ENCODE results near the gene ARL11.

- TF ChIP-seq, protein P1, sequence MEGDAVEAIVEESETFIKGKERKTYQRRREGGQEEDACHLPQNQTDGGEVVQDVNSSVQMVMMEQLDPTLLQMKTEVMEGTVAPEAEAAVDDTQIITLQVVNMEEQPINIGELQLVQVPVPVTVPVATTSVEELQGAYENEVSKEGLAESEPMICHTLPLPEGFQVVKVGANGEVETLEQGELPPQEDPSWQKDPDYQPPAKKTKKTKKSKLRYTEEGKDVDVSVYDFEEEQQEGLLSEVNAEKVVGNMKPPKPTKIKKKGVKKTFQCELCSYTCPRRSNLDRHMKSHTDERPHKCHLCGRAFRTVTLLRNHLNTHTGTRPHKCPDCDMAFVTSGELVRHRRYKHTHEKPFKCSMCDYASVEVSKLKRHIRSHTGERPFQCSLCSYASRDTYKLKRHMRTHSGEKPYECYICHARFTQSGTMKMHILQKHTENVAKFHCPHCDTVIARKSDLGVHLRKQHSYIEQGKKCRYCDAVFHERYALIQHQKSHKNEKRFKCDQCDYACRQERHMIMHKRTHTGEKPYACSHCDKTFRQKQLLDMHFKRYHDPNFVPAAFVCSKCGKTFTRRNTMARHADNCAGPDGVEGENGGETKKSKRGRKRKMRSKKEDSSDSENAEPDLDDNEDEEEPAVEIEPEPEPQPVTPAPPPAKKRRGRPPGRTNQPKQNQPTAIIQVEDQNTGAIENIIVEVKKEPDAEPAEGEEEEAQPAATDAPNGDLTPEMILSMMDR (IDR thresholded peaks at IDR 0.05), result no peak
- no peak for TF ChIP-seq POLR2A (IDR thresholded peaks at IDR 0.05)
Measured at GRCh38 chr13:49622174-49622946, 5.9 kb upstream of the ARL11 start.

Measured in suprapubic skin (tissue), 3 donors.